Upper lobe of left lung (tissue), 4 donors: ENCODE results near the gene CWH43.

Experiments
- EP300 ChIP-seq, 4 donors: sonication (generic); formaldehyde crosslinking; IDR thresholded peaks; one replicate each; pipeline ENCODE4 v1.5.1; 2017; ENCODE audit warnings: antibody characterized with exemption in 4 of 4, control low read depth in 2 of 4
- POLR2A ChIP-seq, 4 donors: fragments of 450-650 bp; IDR thresholded peaks; one replicate each; pipeline ENCODE4 v1.5.1; 2016 to 2017; ENCODE audit warnings: antibody characterized with exemption in 4 of 4, mild to moderate bottlenecking in 2 of 4
- POLR2AphosphoS5 ChIP-seq, 2 donors: sonication (generic); formaldehyde crosslinking; IDR thresholded peaks; one replicate each; pipeline ENCODE4 v1.5.1; 2017; ENCODE audit warnings: antibody characterized with exemption in 2 of 2
- TF ChIP-seq, protein P1 (sequence below), 6 experiments: fragments of 450-650 bp in 4 of 6; fragments of 200-600 bp in 2 of 6; sonication (generic) in 2 of 6; IDR thresholded peaks; one replicate each; pipeline ENCODE4 v1.5.1; 2016 to 2019; ENCODE audit warnings: antibody characterized with exemption in 6 of 6

DNA sequence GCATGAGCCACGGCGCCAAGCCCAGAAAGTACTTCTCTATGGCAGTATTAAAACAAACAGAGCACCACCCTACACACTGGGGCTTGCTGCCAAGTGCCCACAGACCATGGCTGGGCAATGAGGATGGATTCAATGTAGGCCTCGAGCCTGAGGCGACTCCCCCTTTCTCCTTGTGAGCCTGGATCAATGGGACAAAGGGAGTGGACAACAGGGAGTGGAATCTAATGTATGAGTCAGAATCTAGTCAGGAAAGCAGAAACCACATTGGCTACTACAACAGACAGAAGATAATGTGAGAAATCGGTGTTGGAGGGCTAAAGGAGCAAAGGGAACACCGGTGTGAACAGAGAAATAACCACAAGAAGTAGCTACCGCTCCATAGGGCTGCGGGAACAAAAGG, 41.8 kb upstream of the CWH43 start:
- no peak for TF ChIP-seq POLR2A (IDR thresholded peaks at IDR 0.05)
- TF ChIP-seq, protein P1, sequence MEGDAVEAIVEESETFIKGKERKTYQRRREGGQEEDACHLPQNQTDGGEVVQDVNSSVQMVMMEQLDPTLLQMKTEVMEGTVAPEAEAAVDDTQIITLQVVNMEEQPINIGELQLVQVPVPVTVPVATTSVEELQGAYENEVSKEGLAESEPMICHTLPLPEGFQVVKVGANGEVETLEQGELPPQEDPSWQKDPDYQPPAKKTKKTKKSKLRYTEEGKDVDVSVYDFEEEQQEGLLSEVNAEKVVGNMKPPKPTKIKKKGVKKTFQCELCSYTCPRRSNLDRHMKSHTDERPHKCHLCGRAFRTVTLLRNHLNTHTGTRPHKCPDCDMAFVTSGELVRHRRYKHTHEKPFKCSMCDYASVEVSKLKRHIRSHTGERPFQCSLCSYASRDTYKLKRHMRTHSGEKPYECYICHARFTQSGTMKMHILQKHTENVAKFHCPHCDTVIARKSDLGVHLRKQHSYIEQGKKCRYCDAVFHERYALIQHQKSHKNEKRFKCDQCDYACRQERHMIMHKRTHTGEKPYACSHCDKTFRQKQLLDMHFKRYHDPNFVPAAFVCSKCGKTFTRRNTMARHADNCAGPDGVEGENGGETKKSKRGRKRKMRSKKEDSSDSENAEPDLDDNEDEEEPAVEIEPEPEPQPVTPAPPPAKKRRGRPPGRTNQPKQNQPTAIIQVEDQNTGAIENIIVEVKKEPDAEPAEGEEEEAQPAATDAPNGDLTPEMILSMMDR (IDR thresholded peaks at IDR 0.05), result no peak
- TF ChIP-seq EP300 (IDR thresholded peaks at IDR 0.05), result no peak
- no peak for TF ChIP-seq POLR2AphosphoS5 (IDR thresholded peaks at IDR 0.05)
